Tibial nerve (tissue), 4 donors: Measurements from ENCODE around the gene DUSP6. TPM values are rescaled to one million over a fixed set of nuclear protein-coding genes. Genes with fewer than 3 reads are reported as not detected.
A peak's percentile ranks its signal among the peaks of the same experiment; 100 is the strongest.

Experiments
- DNase-seq, 2 donors: peaks; one replicate each; pipeline ENCODE4 v3.0.0-alpha.2; 2019; ENCODE audit warnings: low spot score in 2 of 2
- H3K27ac ChIP-seq, 4 donors: fragments of 200-600 bp; sonication (generic) in 3 of 4; one replicate each; pipeline ENCODE4 v1.5.1; 2017 to 2019; ENCODE audit warnings: mild to moderate bottlenecking in 1 of 4
- H3K27me3 ChIP-seq, 2 donors: fragments of 200-600 bp; sonication (generic) in 1 of 2; one replicate each; pipeline versions ENCODE4 v1.5.1 to v1.6.0; 2017 to 2019
- H3K36me3 ChIP-seq, 3 donors: fragments of 200-600 bp; sonication (generic); one replicate each; pipeline ENCODE4 v1.5.1; 2018 to 2019
- H3K4me1 ChIP-seq, 4 donors: fragments of 200-600 bp; sonication (generic) in 3 of 4; one replicate each; pipeline ENCODE4 v1.5.1; 2017 to 2019
- H3K4me3 ChIP-seq, 4 donors: fragments of 200-600 bp; sonication (generic) in 3 of 4; one replicate each; pipeline ENCODE4 v1.5.1; 2017 to 2019; ENCODE audit warnings: mild to moderate bottlenecking in 1 of 4, moderate library complexity in 1 of 4
- H3K9me3 ChIP-seq, 4 donors: fragments of 200-600 bp; sonication (generic) in 3 of 4; one replicate each; pipeline ENCODE4 v1.5.1; 2017 to 2019
- CTCF ChIP-seq, 5 experiments: fragments of 200-600 bp in 3 of 5; fragments of 450-650 bp in 2 of 5; sonication (generic) in 3 of 5; IDR thresholded peaks; one replicate each; pipeline ENCODE4 v1.5.1; 2016 to 2019; ENCODE audit warnings: antibody characterized with exemption in 5 of 5, mild to moderate bottlenecking in 3 of 5, moderate library complexity in 2 of 5
- EP300 ChIP-seq, 2 donors: sonication (generic); formaldehyde crosslinking; IDR thresholded peaks; one replicate each; pipeline ENCODE4 v1.6.1; 2017; ENCODE audit warnings: antibody characterized with exemption in 2 of 2, mild to moderate bottlenecking in 1 of 2
- POLR2A ChIP-seq, 2 donors: fragments of 450-650 bp; IDR thresholded peaks; one replicate each; pipeline ENCODE4 v1.6.1; 2017; ENCODE audit warnings: antibody characterized with exemption in 2 of 2, mild to moderate bottlenecking in 2 of 2, moderate library complexity in 2 of 2
- WGBS, 2 donors: methylation state at CpG; one replicate each; pipeline ENCODE4 v1.1.5; 2018; 5-methylcytosine and 5-hydroxymethylcytosine counted together
- total RNA-seq, 4 donors: library from RNA; depleted of rRNA; stranded (reverse); fragments of >200 nt; gene quantifications; one replicate each; pipeline ENCODE4 v1.1.0, GENCODE V29; 2016

Gene DUSP6
- total RNA-seq, 4 donors from 2014 or later = 66.5 to 85.2 (median 72.8) TPM

DNA sequence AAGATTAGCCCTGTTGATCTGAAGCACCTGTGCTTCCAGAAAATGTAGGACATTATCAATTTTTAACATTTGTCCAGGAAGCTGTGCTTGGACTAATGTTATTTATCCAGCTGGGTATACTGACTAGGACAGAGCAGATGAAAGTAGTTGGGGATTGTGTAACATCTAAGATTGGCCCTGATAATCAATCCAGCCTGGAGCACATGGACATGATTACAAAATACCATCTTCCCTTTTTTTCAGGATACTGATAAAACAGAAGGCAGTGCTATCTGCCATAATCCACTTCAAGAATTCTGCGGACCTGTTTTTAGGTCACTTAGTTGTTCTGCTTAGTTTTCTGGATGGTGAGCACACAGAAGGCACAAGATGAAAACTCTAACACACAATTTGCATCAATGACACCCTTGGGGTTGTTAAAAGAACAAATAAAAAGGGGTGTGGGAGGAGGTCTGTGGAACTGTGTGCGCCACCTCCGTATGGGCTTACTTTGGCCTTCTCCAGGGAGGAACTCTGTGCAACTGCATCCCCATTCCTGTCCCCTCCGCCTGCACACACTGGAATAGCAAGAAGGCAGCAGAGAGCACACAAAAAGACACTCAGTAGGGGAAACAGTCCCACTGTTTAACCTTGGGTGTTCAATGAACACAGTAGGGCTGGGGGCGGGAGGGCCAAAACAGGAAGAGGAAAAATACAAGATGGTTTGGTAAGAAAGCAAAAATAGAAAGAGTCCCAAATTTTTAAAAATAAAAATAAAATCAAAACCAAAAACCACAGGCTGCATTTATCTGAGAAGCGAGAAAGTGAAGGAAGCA, 31.1 kb upstream of the DUSP6 start:
- no peak for TF ChIP-seq CTCF (IDR thresholded peaks at IDR 0.05)
- peak in 1 of 2 donors; percentile 71 for TF ChIP-seq EP300 (IDR thresholded peaks at IDR 0.05)
- H3K9me3 ChIP-seq = no peaks in the 10 kb centered on the region
- peak overlapping the region in 3 of 4 donors; percentile 15 to 71 (median 61) for H3K27ac ChIP-seq
- no peaks in the 10 kb centered on the region for H3K27me3 ChIP-seq
- peak in 1 of 2 donors; percentile 23 for DNase-seq
- no peaks in the 10 kb centered on the region for H3K36me3 ChIP-seq
- H3K4me1 ChIP-seq = peaks cover 0 to 39% (median 25%) of the 10 kb centered on the region in 4 donors
- no peak overlapping the region for H3K4me3 ChIP-seq
- 58 to 61% methylated on average over 6 of the region's 6 CpGs for WGBS, 2 donors

GRCh38 chr12:89382328-89382727, 30.0 kb upstream of the DUSP6 start:
- TF ChIP-seq CTCF (IDR thresholded peaks at IDR 0.05) = no peak
- TF ChIP-seq POLR2A (IDR thresholded peaks at IDR 0.05) = no peak
- TF ChIP-seq EP300 (IDR thresholded peaks at IDR 0.05) = no peak
- Histone ChIP-seq H3K27ac (peak overlapping the region in 2 of 4 donors; percentile 61 to 71), H3K4me3 (no peak overlapping the region), H3K36me3 (no peaks in the 10 kb centered on the region), H3K27me3 (no peaks in the 10 kb centered on the region), H3K4me1 (peaks cover 0 to 39% (median 25%) of the 10 kb centered on the region in 4 donors), H3K9me3 (no peaks in the 10 kb centered on the region)
- DNase-seq = no peak
- 86 to 89% methylated on average over 5 of the region's 5 CpGs for WGBS, 2 donors

DNA sequence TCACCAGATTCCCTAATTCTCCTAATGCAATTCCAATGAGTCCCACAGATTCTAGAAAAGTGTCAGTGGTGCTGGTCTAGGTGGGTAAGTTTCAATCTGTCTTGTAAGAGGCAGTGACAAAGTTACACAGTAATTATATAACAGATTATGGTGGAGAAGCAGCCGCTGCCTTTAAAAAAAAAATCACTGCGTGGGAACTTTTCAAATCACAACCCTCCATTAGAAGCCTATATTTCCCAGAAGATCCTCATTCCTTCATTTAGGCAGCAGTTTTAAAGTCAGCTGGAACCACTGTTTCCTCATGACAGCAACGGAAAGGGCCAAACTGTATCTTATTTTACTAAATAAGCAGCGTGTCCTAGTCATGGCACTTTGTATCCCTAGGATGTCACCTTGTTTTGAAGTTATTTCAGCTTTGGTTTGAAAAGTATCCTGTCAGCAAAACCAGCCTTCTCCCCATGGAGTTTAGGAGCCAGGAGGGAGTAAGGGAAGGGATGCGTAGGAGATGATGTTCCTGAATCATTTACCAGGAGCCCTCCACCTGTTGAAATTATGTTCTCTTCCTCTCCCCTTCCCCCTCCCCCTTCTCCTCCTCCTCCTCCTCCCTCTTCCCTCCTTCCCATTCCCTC, 27.7 kb upstream of the DUSP6 start:
- no peak overlapping the region for H3K27ac ChIP-seq
- WGBS, 2 donors = 67 to 68% methylated on average over 5 of the region's 5 CpGs
- no peak overlapping the region for H3K4me3 ChIP-seq
- no peak for DNase-seq
- no peaks in the 10 kb centered on the region for H3K27me3 ChIP-seq
- peaks cover 0 to 35% (median 23%) of the 10 kb centered on the region in 4 donors for H3K4me1 ChIP-seq
- no peaks in the 10 kb centered on the region for H3K9me3 ChIP-seq
- H3K36me3 ChIP-seq = no peaks in the 10 kb centered on the region
- no peak for TF ChIP-seq POLR2A (IDR thresholded peaks at IDR 0.05)
- TF ChIP-seq EP300 (IDR thresholded peaks at IDR 0.05) = no peak
- TF ChIP-seq CTCF (IDR thresholded peaks at IDR 0.05) = no peak

- TF ChIP-seq CTCF (IDR thresholded peaks at IDR 0.05) (no peak), POLR2A (IDR thresholded peaks at IDR 0.05) (no peak), EP300 (IDR thresholded peaks at IDR 0.05) (no peak)
- Histone ChIP-seq H3K4me3 (no peak overlapping the region), H3K27me3 (no peaks in the 10 kb centered on the region), H3K27ac (no peak overlapping the region), H3K9me3 (no peaks in the 10 kb centered on the region), H3K4me1 (peaks cover 0 to 35% (median 21%) of the 10 kb centered on the region in 4 donors), H3K36me3 (no peaks in the 10 kb centered on the region)
- DNase-seq = no peak
- 78 to 81% methylated on average over 6 of the region's 6 CpGs for WGBS, 2 donors
Observed at GRCh38 chr12:89379148-89379838, 27.0 kb upstream of the DUSP6 start.
